ENCODE measurements around the gene PLEKHA7.
"Not testable (repeated sequence)": the region's sequence is repeated elsewhere in the genome, so short reads cannot be mapped to it uniquely, and the experiment has no call there.

The PLEKHA7 gene, protein sequence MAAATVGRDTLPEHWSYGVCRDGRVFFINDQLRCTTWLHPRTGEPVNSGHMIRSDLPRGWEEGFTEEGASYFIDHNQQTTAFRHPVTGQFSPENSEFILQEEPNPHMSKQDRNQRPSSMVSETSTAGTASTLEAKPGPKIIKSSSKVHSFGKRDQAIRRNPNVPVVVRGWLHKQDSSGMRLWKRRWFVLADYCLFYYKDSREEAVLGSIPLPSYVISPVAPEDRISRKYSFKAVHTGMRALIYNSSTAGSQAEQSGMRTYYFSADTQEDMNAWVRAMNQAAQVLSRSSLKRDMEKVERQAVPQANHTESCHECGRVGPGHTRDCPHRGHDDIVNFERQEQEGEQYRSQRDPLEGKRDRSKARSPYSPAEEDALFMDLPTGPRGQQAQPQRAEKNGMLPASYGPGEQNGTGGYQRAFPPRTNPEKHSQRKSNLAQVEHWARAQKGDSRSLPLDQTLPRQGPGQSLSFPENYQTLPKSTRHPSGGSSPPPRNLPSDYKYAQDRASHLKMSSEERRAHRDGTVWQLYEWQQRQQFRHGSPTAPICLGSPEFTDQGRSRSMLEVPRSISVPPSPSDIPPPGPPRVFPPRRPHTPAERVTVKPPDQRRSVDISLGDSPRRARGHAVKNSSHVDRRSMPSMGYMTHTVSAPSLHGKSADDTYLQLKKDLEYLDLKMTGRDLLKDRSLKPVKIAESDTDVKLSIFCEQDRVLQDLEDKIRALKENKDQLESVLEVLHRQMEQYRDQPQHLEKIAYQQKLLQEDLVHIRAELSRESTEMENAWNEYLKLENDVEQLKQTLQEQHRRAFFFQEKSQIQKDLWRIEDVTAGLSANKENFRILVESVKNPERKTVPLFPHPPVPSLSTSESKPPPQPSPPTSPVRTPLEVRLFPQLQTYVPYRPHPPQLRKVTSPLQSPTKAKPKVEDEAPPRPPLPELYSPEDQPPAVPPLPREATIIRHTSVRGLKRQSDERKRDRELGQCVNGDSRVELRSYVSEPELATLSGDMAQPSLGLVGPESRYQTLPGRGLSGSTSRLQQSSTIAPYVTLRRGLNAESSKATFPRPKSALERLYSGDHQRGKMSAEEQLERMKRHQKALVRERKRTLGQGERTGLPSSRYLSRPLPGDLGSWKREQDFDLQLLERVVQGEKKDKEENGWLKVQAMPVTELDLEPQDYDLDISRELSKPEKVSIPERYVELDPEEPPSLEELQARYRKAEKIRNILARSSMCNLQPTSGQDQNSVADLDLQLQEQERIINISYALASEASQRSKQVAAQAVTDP

DNA sequence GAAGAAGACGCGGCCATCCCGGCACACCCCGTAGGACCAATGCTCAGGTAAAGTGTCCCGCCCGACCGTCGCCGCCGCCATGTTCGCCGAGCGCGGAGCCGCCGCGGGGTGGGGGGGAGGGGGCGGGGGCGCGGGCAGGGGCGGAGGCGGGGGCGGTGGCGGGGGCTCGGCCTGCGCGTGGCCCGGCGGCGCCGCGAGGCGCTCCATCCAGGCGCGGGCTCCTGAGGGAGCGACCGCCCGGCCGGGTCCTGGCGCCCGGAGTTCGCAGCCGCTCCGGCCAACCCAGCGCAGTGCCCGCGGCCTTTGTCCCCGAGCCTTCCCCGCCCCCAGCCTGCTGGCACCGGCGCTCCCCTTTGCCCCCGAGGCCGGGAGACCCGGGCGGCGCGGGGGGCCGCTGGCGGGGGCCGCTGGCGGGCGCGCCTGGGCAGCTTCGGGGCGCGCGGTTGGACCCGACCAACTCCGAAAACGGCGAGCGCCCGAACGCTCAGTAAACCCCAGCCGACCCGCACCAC is at the start of gene PLEKHA7:
PLEKHA7 (minus strand) TSS at position 94 of the 512 bp plus-strand sequence; CDS start at position 81, 13 bp downstream.
- DNase-seq = no peak

DNA sequence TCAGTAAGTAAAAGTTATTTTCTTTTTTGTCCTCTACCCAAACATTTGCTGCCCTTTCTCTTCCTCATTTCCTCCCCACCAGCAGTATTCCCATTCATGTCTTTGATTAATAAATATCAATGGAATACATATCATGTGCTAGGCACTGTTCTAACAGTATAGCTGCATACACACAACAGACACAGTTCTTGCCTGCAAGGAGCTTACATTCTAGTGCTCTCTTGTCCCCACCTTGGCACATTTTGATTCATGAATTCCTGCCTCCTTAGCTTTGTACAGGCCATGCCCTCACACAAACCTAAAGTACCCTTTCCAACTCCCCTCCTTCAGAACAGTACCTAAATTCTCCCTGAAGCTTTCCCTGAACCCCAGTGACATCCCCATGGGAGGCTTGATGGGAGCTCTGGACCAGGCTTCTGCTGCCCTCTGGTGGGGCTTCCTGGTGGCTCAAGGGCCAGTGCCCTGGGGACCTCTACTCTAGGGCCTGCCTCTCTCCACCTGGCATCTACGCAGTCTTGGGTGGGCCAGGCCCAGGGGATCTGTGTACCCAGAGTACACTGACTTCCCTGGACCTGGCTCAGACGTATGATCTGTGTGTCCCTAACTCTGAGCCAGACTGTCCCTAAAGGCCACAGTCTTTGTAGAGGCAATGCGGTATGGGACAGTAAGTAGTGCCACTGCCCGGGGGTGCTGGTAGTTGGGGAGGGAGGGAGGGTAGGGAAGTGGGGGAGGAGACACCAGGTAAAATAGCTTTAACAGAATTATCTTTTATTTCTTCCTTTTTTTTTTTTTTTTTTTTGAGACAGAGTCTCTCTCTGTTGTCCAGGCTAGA is 49.2 kb upstream of the PLEKHA7 start:
- peak; percentile 80 for DNase-seq

DNA sequence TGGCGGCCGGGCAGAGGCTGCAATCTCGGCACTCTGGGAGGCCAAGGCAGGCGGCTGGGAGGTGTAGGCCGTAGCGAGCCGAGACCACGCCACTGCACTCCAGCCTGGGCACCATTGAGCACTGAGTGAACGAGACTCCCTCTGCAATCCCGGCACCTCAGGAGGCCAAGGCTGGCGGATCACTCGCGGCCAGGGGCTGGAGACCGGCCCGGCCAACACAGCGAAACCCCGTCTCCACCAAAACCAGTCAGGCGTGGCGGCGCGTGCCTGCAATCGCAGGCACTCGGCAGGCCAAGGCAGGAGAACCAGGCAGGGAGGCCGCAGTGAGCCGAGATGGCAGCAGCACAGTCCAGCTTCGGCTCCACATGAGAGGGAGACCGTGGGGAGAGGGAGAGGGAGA is 36.9 kb upstream of the PLEKHA7 start:
- not testable (repeated sequence) for DNase-seq

DNA sequence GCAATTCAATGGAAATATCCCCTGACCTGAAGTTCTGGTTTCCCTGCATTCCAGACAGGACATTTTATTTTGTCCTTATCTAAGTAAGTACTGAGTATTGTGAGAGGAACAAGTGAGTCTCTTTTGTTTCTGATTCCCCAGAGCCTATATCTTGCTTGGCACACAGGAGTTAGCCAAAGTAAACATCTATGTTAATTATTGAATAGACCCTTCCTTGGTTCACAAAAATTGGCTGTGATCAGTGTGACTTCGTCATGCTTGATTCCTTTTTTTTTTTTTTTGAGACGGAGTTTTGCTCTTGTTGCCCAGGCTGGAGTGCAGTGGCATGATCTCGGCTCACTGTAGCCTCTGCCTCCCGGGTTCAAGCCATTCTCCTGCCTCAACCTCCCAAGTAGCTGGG is 34.3 kb upstream of the PLEKHA7 start:
- not testable (repeated sequence) for DNase-seq

DNA sequence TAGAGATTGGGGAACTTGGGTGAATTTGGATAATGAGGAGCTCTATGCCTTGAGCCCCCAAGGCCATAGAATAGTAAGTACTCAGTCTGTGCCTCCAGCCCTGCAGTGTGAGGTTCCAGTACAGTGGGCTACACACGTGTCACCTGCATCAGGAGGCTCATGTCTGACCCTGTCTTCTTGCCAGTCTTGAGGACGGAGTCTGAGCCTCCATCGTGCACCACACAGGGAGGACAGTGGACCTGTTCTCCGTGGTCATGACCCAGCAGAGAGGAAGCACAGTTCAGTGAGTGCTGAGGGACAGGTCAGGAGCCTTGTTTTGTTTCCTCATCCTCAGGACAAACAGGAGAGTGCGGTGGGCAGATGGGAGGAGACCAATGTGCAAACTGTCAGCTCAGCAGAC is 32.5 kb upstream of the PLEKHA7 start:
- no peak for DNase-seq

DNA sequence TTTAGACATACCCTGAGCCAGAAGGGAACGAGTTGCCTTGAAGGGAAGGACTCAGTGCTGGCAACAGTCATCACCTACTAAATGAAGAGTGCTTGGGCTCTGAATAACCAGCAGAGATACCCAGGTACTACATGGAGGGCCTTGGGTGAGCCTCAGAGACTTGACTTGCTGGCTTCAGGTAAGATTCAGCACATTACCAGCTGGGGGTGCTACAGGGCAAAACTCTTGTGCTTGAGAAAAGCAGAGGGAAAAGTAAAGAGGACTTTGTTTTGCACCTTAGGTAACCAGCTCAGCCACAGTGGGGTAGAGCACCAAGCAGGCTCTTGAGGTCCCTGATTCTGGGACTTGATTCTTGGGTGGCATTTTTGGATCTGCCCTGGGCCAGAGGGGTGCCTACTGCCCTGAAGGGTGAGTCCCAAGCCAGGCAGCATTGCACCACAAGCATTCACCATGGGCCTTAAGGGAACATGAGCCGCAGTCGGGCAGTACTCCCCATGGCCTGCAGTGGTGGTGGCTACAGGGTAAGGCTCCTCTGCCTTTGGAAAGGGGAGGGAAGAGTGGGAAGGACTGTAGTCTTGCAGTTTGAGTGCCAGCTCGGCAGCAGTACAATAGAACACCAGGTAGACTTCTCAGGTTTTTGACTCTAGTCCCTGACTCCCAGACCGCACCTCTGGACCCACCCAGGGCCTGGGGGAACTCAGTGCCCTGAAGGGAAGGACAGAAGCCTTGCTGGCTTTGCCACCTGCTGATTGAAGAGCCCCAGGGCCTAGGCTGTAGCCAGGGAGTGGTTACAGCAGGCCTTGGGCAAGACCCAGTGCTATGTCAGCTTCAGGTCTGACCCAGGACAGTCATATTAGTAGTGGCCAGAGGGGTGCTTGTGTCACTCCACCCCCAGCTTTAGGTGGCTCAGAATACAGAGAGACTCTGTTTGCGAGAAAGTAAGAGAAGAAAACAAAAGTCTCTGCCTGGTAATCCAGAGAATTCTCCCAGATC is 22.7 kb upstream of the PLEKHA7 start:
- DNase-seq = no peak

DNA sequence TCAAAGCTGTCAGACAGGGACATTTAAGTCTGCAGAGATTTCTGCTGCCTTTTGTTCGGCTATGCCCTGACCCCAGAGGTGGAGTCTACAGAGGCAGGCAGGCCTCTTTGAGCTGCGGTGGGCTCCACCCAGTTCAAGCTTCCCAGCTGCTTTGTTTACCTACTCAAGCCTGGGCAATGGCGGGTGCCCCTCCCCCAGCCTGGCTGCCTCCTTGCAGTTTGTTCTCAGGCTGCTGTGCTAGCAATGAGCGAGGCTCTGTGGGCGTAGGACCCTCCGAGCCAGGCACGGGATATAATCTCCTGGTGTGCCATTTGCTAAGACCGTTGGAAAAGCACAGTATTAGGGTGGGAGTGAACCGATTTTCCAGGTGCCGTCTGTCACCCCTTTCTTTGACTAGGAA is 19.8 kb upstream of the PLEKHA7 start:
- not testable (repeated sequence) for DNase-seq

DNA sequence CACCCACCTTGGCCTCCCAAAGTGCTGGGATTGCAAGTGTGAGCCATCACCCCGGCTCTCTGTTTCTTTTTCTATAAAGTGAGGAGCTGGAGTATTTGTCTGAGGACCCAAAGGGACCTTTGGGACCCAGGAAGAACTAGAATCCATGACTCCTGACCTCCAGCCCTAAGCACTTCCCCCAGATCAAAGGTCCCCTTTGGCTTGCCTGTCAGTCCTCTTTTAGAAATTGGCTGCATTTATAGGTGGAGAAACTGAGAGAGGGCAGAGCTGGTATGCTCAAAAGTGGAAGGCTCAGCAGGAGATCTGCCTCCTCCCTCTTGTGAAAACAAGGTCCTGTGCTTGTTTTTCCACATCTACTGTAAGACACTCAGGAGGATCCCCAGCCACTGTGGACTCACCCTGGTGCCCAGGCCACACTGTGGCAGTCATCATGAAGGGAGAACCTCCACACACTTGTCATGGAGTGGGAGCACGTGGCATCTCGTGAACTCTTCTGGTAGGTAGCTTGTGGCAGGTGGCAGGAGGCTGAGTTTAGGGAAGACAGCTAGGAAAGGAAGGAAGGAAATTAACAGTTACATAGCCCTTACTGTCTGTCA is 12.4 kb upstream of the PLEKHA7 start:
- DNase-seq = no peak

DNA sequence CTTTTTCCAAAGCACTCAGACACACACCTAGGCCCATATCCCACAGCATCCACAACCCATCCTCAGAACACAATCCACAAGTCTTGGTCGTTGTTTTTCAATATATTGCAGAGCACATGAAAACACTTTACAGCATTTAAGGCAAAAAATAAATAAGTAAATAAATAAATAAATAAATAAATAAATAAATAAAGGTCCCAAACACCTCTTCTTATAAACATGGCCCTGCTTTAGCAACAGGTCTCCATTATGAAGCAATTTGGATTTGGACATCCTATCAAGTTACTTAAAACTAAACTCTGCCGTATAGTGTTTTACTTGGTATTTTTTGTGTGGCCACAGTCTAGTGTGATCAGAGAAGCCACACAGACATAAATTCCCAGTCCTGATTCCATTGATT is 10.7 kb upstream of the PLEKHA7 start:
- no peak for DNase-seq

DNA sequence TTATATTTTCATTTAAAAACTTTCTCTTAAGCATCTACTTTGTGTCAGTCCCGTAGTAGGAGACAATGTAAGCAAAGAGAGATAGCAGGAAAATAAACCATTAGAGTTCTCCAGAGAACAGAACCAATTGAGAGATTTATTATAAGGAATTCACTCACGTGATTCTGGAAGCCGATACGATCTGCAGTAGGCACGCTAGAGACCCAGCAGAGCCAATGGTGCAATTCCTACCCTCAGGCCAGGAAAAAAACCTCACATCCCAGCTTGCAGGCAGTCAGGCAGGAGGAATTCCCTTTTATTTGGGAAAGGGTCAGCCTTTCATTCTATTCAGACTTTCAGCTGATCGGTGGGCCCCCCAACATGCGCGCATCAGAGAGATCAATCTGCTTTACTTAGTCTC is 7.3 kb upstream of the PLEKHA7 start:
- no peak for DNase-seq

DNA sequence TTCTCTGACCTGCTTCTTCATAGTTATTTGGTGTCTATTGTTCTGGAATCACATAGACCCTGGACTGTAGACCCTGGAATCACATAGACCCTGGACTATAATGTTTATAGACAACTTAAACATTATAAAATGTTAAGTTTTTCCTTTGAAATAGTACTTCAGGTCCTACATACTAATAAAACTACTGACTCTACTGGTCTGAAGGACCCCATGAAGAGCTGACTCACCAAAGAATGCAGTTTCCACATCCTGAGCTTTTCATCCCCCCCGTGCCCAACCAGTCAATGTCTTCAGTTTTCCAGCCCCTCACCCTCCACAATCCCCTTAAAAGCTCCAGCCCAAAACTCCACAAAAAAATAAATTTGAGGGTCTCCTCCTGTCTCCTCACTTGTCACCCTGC is 6.6 kb upstream of the PLEKHA7 start:
- no peak for DNase-seq

DNA sequence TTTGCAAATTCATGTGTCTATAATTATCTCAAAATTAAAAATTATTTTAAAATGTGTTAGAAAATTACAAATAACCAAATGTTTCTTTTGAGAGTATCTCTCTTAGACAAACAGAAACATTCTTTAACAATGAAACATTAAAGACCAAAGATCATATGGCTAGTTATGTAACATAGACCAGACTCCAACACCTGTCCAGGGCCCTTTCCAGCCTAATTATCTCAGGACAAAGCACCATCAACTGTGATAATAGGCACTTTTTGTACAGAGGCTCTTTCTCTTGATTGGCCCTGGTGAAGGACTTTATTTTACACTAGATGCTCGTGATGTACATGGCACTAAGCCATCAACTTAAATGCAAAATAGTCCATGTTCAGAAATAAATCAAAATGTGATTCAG is 5.0 kb upstream of the PLEKHA7 start:
- DNase-seq = no peak

DNA sequence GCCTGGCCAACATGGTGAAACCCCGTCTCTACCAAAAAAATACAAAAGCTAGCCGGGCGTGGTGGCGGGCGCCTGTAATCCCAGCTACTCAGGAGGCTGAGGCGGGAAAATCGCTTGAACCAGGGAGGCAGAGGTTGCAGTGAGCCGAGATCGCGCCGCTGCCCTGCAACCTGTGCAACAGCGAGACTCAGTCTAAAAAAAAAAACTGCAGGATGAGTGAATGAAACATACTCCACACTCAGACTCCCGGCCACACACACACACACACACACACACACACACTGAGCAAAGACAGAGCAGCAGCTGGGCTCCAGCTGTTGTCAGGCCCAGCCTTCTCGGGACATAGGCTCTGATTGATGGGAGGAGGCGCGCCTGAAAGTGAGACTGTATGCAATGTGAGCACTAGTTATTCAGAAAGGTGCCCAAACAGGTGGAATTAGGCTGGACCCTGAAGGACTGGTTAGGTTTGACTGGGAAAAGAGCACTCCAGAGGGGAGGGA is 1.5 kb upstream of the PLEKHA7 start:
- DNase-seq = no peak

DNA sequence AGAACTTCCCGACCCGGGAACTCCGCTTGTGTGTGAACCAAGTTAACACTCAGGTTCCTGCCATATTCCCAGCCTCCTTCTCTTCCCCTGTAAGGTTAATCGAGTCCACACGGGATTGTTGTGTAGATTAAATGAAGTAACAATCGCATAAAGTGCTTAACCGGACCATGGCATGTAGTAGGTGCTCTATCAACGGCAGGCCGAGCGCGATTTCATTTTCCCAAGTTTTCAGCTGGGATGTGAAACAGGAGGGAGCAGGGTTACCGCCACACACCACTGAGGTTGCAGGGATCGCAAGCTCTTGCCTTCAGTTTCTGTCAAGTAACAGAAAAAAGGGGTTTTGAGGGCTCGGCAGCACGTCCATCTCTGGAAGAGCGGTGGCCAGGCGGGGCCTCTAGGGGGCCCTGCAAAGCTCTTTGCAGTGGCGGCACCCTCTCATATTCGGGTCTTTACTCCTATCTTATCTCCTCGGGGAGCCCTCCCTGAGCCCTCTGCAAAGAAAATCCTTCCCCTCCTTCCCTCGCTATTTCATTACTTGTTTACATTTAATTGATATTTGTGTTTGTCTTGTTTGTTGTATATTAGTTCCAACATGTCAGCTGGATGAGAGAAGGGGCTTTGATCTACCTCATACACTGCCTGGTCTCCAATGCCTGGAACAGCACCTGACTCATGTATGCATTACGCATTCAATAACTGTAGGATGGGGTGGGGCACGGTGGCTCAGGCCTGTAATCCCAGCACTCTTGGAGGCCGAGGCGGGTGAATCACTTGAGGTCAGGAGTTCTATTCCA is 816 bp upstream of the PLEKHA7 start:
- peak; percentile 32 for DNase-seq

DNA sequence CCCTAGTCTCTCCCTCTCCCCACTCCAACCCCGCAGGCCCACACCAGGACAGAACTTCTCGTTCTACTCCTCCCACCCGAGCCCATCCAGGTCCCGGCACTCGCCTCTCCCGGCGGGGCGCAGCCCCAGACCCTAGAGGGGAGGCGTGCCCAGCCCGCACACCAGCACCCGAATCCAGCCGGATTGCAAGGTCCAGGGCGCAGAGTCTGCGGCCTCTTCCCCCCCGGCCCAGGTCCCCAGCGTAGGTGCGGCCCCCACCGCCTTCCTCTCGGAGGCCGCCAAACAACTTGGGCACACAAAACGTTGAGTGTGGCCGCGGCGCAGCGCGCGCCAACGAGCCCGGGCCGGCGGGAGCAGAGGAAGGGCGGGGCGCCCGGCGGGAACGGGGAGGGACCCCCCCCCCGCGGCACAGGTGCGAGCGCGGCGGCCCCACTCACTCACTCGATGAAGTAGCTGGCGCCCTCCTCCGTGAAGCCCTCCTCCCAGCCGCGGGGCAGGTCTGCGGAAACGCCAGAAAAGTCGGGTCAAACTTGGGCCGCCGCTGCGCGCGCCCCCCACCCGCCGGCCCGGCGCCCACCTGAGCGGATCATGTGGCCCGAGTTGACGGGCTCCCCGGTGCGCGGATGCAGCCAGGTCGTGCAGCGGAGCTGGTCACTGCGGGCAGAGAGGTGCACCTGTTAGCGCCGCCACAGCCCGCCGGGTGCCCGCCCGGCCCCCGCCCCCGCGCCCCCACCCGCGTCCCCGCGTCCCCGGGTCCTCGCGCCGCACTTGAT is 480 bp downstream of the PLEKHA7 start:
- DNase-seq = peak; percentile 32

DNA sequence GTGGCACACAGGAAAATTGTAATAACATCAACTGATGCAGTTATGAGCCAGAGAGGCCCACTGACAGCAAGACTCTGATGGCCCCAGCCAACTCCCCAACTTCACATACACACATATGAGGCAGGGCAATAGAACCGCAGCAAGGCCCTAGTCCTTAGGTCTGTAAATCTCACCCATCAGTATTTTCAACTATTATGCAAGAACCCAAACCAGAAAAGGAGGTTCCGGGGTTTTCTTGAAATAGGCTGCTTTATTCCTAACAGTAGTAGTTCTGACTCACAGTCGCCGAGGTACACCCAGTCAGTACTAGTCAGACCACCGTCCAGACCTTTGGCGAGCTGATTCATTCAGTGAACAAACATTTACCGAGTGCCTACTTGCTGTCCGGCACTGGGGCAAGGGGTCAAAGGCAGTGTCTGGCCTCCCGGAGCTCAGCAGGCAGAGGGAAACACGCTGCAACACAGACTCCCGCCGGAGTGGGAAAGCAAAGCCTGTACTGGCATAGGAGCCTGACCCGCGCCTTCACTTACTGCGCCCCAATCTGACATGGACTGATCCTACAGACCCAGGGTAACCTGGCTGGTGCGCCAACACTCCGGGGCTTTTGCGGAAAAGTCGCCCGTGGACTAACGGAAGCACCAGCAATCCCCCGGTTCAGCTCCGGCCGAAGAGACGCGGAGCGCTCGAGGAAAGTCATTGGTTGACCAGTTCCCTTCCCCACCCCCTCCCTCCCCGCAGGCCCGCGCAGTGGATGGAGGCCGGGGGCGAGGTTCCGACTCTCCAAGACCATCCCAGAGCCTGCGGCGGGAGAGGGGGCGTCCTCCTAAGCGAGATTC is 1.3 kb downstream of the PLEKHA7 start:
- DNase-seq = no peak

DNA sequence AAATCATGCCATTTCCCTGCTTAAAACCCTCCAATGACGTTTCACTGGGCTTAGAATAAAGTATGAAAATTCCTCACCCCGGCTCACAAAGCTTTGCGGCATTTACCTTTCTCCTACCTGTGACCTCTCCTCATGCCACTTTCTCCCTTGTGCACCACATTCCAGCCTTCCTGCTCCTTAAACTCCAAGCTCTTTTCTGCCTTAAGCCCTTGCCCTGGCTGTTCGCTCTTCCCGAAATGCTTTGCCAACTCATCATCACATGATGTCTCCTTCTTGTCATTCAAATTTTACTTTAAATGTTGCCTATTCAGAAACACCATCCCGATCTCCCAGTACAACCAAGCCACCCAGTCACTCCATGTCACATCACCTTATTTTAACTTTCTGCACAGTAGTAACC is 2.0 kb downstream of the PLEKHA7 start:
- DNase-seq = no peak

Data from stimulated activated CD8-positive, alpha-beta memory T cell treated with anti-CD3 and anti-CD28 coated beads, Interleukin-4, amount 100 ng/mL, for 48 hours (primary cell).